Measurements from ENCODE around the gene RPL36. TPM values are rescaled to one million over a fixed set of nuclear protein-coding genes. Genes with fewer than 3 reads are reported as not detected.

The RPL36 gene
- total RNA-seq, 1 donor from 2014 or later, result 778 TPM

DNA sequence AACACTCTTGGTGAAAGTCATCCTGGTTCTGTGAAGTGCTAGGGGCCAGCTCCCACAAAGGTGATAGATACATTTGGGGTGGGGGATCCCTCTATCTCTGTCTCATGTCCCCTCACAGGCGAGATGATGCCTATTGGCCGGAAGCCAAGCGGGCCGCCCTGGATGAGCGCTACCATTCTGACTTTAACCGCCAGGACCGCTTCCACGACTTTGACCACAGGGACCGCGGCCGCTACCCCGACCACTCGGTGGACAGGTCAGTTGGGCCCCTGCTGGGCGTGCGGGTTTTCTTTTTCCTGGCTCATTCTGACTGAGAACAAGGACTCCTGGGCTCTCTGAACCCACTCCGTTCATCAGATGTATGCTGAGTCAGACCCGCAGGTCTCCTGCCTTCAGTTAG lies 26.2 kb upstream of the RPL36 start:
- H3K4me1 ChIP-seq, result no peaks in the 10 kb centered on the region
- TF ChIP-seq, protein P1, sequence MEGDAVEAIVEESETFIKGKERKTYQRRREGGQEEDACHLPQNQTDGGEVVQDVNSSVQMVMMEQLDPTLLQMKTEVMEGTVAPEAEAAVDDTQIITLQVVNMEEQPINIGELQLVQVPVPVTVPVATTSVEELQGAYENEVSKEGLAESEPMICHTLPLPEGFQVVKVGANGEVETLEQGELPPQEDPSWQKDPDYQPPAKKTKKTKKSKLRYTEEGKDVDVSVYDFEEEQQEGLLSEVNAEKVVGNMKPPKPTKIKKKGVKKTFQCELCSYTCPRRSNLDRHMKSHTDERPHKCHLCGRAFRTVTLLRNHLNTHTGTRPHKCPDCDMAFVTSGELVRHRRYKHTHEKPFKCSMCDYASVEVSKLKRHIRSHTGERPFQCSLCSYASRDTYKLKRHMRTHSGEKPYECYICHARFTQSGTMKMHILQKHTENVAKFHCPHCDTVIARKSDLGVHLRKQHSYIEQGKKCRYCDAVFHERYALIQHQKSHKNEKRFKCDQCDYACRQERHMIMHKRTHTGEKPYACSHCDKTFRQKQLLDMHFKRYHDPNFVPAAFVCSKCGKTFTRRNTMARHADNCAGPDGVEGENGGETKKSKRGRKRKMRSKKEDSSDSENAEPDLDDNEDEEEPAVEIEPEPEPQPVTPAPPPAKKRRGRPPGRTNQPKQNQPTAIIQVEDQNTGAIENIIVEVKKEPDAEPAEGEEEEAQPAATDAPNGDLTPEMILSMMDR (IDR thresholded peaks at IDR 0.05), result no peak
- TF ChIP-seq EZH2 (IDR thresholded peaks at IDR 0.05), result no peak
- no peak overlapping the region for H3K9ac ChIP-seq
- H3K9me3 Mint-ChIP-seq, result no peaks in the 10 kb centered on the region
- peaks cover 17% of the 10 kb centered on the region for H4K20me1 ChIP-seq (ENCODE audit: low read depth)
- H3K36me3 ChIP-seq, result no peaks in the 10 kb centered on the region
- no peaks in the 10 kb centered on the region for H3K27me3 ChIP-seq
- H3K36me3 Mint-ChIP-seq, result peaks cover 26% of the 10 kb centered on the region
- H3K4me3 ChIP-seq, result no peak overlapping the region
- DNase-seq (ENCODE audit: low spot score), result no peak
- H2AFZ ChIP-seq (replicated peaks), result no peak overlapping the region
- peaks cover 7% of the 10 kb centered on the region for H3K27me3 Mint-ChIP-seq (ENCODE audit: insufficient read depth, low read depth)
- H3K27ac ChIP-seq, result no peak overlapping the region
- H3F3A ChIP-seq (ENCODE audit: low read depth), result peaks cover 3% of the 10 kb centered on the region
- no peaks in the 10 kb centered on the region for H3K9me3 ChIP-seq (ENCODE audit: low read depth)
- no peaks in the 10 kb centered on the region for H3K4me1 Mint-ChIP-seq
- no peak overlapping the region for H3K27ac Mint-ChIP-seq
- H3K4me3 Mint-ChIP-seq, result no peak overlapping the region
- no peak overlapping the region for H3K4me2 ChIP-seq
- H3K79me2 ChIP-seq (ENCODE audit: low read depth), result no peaks in the 10 kb centered on the region

DNA sequence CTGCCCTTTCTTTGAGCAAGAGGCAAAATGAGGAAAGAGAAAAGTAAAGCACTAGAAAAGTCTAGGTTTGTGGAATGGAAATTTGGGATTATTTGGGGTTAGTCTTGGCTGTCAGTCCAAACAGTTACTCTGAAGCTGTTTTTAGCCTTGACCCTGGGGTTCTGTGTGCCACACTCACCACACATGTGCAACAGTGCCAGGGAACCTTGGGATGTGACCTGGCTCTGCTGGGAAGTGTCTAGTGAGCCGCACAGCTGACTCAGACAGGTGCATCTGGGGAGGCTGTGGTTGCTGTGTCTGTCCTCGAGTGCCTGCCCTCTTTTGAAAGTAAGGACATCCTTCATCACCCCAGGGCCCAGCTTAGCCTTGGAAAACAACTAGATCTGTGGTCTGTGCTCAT lies 25.6 kb upstream of the RPL36 start:
- Histone ChIP-seq H3K36me3 (no peaks in the 10 kb centered on the region), H3K9ac (no peak overlapping the region), H2AFZ (replicated peaks) (no peak overlapping the region), H3K79me2 (ENCODE audit: low read depth) (no peaks in the 10 kb centered on the region), H3K4me1 (no peaks in the 10 kb centered on the region), H3K27ac (no peak overlapping the region), H4K20me1 (ENCODE audit: low read depth) (peaks cover 17% of the 10 kb centered on the region), H3K27me3 (no peaks in the 10 kb centered on the region), H3K4me3 (no peak overlapping the region), H3F3A (ENCODE audit: low read depth) (peaks cover 3% of the 10 kb centered on the region), H3K4me2 (no peak overlapping the region), H3K9me3 (ENCODE audit: low read depth) (no peaks in the 10 kb centered on the region)
- H3K4me1 Mint-ChIP-seq, result no peaks in the 10 kb centered on the region
- H3K9me3 Mint-ChIP-seq, result no peaks in the 10 kb centered on the region
- H3K27me3 Mint-ChIP-seq (ENCODE audit: insufficient read depth, low read depth), result peaks cover 7% of the 10 kb centered on the region
- DNase-seq (ENCODE audit: low spot score), result no peak
- TF ChIP-seq EZH2 (IDR thresholded peaks at IDR 0.05), result no peak
- TF ChIP-seq, protein P1 (IDR thresholded peaks at IDR 0.05), result no peak
- TF ChIP-seq EZH2phosphoT487 (IDR thresholded peaks at IDR 0.05), result no peak
- peaks cover 26% of the 10 kb centered on the region for H3K36me3 Mint-ChIP-seq
- no peak overlapping the region for H3K4me3 Mint-ChIP-seq
- H3K27ac Mint-ChIP-seq, result no peak overlapping the region

DNA sequence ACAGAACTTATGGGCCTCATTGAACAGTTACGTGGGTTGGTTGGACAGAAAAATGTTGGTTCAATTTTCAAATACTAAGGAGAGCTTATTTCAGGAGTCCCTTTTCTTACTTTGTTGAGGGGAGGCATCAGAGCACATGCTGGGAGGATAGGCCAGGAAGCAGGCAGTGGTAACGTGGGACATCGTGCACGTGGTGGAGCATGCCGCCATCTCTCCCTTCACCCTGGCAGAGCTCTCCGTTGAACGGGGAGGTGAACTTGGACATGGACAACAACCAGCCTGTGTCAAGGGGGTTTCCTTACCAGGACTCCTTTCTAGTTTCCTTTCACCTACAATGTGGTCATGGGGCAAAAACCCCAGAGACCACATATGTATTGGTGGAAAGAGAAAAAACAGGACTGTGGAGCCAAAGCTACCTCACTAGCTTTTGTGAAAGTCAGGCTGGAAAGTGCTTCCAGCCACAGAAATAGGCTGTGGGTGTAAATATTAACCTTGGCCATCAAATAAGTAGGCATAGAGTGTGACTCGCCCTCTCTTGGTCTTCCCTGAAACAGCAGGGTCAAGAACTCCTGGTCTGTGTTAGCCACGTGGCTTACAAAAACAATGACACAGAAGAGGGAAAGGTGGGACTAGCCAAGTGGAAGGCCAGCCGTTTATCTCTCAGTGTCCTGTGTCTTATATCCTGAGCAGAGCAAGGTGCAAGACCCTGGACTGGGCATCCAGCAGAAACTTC lies 24.1 kb upstream of the RPL36 start:
- H2AFZ ChIP-seq (replicated peaks), result no peak overlapping the region
- H3K9ac ChIP-seq, result no peak overlapping the region
- H3F3A ChIP-seq (ENCODE audit: low read depth), result peaks cover 7% of the 10 kb centered on the region
- no peaks in the 10 kb centered on the region for H3K4me1 ChIP-seq
- H3K27me3 ChIP-seq, result no peaks in the 10 kb centered on the region
- H3K36me3 Mint-ChIP-seq, result peaks cover 23% of the 10 kb centered on the region
- peaks cover 17% of the 10 kb centered on the region for H4K20me1 ChIP-seq (ENCODE audit: low read depth)
- H3K9me3 ChIP-seq (ENCODE audit: low read depth), result no peaks in the 10 kb centered on the region
- no peak overlapping the region for H3K4me3 ChIP-seq
- H3K27ac Mint-ChIP-seq, result no peak overlapping the region
- H3K79me2 ChIP-seq (ENCODE audit: low read depth), result no peaks in the 10 kb centered on the region
- no peaks in the 10 kb centered on the region for H3K9me3 Mint-ChIP-seq
- TF ChIP-seq EZH2 (IDR thresholded peaks at IDR 0.05) (no peak), EZH2phosphoT487 (IDR thresholded peaks at IDR 0.05) (no peak)
- TF ChIP-seq, protein P1 (IDR thresholded peaks at IDR 0.05), result no peak
- H3K4me1 Mint-ChIP-seq, result no peaks in the 10 kb centered on the region
- H3K27ac ChIP-seq, result no peak overlapping the region
- H3K27me3 Mint-ChIP-seq (ENCODE audit: insufficient read depth, low read depth), result peaks cover 7% of the 10 kb centered on the region
- no peak overlapping the region for H3K4me2 ChIP-seq
- no peak for DNase-seq (ENCODE audit: low spot score)
- no peaks in the 10 kb centered on the region for H3K36me3 ChIP-seq
- H3K4me3 Mint-ChIP-seq, result no peak overlapping the region

All from neural progenitor cell (in vitro differentiated cells).